ENCODE data around the gene PIGS.
"Not testable (repeated sequence)": the region's sequence is repeated elsewhere in the genome, so short reads cannot be mapped to it uniquely, and the experiment has no call there.

Gene PIGS

GRCh38 chr17:28578246-28579195 lies 7.2 kb upstream of the PIGS start:
- no peak for DNase-seq

DNA sequence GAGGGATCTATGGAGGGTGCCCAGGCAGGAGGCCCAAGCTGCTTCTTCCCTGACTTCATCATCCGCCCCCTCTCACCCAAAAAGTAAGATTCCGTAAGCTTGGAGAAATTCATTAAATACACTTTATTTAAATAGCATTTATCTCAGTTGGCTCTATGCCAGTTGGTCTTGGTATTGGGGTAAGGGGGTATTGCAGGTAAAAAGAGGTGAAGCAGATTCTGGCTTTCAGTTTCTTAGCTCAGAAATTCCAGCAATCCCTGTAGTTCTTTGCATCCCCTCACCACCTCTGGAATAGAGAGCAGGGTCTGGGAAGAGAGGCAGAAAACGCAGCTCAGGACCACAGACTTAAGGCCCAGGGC lies 6.1 kb upstream of the PIGS start:
- no peak for DNase-seq

- DNase-seq, result peak; percentile 33
Measured at GRCh38 chr17:28576758-28577465, 5.6 kb upstream of the PIGS start, which contains the start of gene ALDOC. TSS of gene ALDOC (minus strand) at chr17:28576895. CDS start at chr17:28575532, 1,363 bp downstream.

DNA sequence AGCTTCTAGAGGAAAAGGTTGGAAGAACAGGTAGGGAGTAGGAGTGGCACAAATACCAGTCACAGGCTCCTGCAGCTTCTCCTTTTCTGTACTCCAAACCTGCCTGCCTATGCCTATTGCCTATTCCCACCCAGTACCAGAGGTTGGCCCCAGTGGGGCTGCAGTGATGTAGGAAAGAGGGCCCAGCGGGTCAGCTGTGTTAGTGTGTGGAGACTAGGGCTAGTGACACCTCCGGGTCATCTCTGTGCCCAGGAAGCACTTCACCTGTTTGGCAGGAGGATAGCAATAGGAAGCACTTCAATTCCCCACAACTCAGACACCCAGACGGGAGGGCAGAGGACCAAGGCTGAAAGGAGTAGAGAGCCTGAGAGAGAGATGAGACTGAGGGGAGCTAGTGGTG lies 4.7 kb upstream of the PIGS start:
- DNase-seq, result not testable (repeated sequence)

GRCh38 chr17:28575126-28575795 lies 3.9 kb upstream of the PIGS start:
- DNase-seq, result no peak

GRCh38 chr17:28574526-28574925 lies 3.2 kb upstream of the PIGS start:
- no peak for DNase-seq

DNA sequence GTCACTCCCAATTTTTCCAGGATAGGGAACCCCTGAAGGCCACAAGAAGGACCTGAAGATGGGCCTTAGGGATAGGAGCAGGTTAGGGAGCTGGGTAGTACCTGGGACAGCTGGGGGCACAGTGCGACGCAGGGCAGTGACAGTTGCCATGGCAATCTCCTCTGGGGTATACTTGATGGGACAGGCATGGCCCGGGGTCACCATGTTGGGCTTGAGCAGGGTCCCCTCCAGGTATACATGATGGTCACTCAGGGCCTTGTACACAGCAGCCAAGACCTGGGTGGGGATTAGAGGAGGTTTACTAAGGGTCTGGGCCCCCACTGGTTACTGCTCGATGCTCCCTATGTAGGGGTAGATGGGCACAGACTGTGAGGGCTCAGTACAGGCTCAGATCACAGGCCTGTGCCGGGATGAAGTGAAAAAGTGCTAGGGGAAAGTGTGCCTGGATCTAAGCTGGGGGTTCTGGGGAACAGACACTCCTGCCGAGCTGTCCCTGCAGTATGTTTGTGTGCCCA lies 2.7 kb upstream of the PIGS start:
- DNase-seq, result no peak

- DNase-seq, result no peak
Measured at GRCh38 chr17:28573521-28573920, 2.2 kb upstream of the PIGS start.

DNA sequence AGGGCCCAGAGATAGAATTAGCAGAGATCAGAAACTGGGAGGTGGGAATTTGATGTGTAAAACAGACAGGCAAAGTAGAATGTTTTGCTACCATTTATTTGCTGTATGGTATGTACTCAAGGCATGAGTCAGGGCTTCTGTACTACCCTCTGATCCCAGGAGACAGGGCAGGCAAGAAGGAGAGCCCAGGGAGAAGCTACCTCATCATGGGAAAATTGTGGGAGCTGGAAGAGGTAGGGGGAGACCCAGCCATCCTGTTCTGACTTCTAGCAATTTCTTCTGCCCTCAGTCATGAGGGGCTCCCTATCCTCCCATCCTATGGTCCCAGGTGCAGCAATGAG lies 1.7 kb upstream of the PIGS start:
- DNase-seq, result no peak

DNA sequence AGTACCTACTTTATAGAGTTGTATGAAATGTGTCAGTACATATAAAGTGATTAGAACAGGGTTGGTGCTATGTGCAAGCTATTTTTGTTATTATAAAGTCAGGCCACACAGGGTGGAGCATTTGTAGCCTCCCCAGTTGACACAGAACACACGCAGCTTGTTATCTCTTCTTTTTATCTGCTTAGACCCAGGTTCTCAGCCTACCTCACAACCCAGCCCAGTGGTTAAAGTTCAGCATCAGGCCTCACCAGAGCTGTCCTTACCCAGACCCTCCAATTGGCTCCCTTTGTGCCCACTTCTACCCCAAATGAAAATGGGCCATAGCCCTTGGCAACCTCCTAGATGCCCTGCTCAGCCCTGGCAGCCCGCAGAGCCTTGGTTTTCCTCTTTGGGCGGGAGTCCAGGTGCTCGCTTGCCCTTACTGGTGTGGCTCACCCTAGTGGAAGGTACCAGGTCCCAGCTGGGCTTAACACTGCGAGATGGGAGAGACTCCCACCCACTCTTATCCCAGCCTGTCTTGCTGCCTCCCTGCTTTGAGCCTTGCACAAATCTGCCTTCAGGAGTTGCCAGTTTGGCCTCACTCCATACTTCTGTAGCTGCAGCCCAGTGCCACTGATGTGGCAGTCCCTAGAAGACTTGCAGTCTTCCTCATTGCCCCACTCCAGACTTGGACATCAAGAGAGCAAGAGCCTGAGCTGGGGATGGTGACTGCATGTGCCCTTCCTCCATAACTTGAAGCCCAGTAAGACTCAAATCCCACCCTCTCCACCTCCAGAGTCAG lies 1.1 kb upstream of the PIGS start:
- no peak for DNase-seq

- no peak for DNase-seq
Measured at GRCh38 chr17:28570716-28571360, 486 bp downstream of the PIGS start.

DNA sequence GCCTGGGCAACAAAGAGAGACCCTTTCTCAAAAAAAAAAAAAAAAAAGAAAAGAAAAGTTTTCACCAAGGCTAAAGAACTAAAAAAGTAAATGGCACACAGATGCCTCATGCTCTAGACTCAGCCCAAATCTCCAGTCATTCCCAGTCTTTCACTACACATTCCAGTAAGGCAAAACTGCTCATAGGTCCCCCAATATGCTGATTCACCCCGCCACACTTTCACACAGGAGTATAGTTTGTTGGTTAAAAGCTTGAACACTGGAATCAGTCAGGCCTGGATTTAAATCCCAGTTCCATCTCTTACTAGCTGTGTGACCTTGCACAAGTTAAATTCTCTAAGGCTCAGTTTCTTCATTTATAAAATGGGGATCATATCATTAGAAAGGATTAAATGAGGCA lies 1.9 kb downstream of the PIGS start:
- no peak for DNase-seq

DNA sequence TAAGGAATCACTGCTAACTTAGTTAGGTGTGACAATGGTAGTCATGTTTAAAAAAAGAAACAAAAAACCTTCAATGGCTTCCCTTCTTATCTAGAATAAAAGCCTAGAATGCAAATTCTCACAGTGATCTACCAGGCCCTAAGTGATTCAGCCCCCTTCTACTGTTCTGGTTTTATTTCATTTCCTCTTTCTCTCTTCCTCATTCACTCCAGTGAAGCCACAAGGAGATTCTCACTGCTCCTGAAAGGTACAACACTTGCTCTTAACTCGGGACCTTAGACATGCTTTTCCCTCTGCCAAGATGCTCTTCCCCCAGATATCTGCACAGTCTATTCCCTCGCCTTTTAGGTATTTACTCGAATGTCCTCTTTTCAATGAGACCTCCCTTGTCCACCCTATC lies 3.7 kb downstream of the PIGS start:
- DNase-seq, result no peak

DNA sequence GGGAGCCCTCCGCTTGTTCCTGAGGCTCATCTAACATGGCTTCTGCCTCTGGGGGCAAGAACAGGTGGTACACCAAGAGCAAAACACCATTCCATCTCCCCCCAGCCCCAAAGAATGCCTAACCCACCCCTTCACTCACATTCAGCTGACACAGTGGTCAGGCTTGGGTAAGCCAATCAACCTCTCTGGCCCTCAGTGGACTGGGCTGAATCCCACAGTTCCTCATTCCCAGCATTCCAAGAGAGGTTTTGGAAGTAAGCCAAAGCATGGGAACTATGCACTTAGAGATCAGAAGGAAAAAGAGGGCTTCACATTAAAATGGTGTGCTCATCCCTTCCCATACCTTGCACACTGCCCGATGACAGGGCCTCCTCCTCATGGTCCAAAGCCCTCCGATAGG lies 7.8 kb downstream of the PIGS start:
- DNase-seq, result no peak

- no peak for DNase-seq
Measured at GRCh38 chr17:28555022-28555421, 16.3 kb downstream of the PIGS start.

DNA sequence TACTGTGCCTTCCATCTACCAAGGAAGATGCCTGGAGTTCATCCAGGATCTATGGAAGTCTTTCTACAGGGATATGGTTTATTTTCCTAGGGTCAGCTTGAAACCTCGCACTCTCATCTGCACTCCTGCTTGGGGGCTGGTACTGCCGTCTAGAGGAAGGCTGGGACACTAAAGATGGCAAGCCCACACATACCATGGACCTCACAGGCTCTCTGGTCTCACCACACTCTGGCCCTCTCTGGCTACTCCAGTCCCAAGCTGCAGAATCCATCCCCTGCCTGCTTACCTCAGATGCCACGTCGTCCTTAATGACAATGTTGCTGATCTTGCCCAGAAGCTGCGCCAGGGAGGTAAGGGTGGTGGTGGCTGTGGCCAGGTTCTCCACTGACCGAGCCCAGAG lies 16.8 kb downstream of the PIGS start:
- no peak for DNase-seq

GRCh38 chr17:28553000-28553505 lies 18.3 kb downstream of the PIGS start:
- no peak for DNase-seq

- no peak for DNase-seq
Measured at GRCh38 chr17:28552176-28552999, 18.9 kb downstream of the PIGS start, which contains the start of gene UNC119. TSS of gene UNC119 (minus strand) at chr17:28552624. CDS start at chr17:28552557, 67 bp downstream.

GRCh38 chr17:28551421-28552175 lies 19.7 kb downstream of the PIGS start:
- no peak for DNase-seq

GRCh38 chr17:28550858-28551257 lies 20.5 kb downstream of the PIGS start:
- no peak for DNase-seq
